Choroid plexus epithelial cell (primary cell): ENCODE results near the gene DBP.

Source experiments
- DNase-seq: peaks from one replicate; pipeline ENCODE4 v3.0.0-alpha.2; 2010; ENCODE audit warnings: low read depth
- H3K4me3 ChIP-seq: 2 replicates; pipeline ENCODE4 v1.5.1; 2011; ENCODE audit warnings: low read depth, mild to moderate bottlenecking, control low read depth, low read length, moderate library complexity
- CTCF ChIP-seq: conservative IDR thresholded peaks from 2 replicates; pipeline ENCODE4 v1.5.1; 2011; ENCODE audit warnings: low read depth, mild to moderate bottlenecking, control low read depth, inconsistent platforms, low read length, moderate library complexity

The DBP gene

GRCh38 chr19:48646001-48646721 lies 9.0 kb upstream of the DBP start, which contains the start of gene CA11:
Gene CA11, minus strand, starts transcription at chr19:48646187. Its CDS starts 555 bp downstream, at chr19:48645632.
- H3K4me3 ChIP-seq = peak within 1 kb of the TSS; percentile 62
- TF ChIP-seq CTCF = peak; percentile 86
- peak; percentile 88 for DNase-seq

DNA sequence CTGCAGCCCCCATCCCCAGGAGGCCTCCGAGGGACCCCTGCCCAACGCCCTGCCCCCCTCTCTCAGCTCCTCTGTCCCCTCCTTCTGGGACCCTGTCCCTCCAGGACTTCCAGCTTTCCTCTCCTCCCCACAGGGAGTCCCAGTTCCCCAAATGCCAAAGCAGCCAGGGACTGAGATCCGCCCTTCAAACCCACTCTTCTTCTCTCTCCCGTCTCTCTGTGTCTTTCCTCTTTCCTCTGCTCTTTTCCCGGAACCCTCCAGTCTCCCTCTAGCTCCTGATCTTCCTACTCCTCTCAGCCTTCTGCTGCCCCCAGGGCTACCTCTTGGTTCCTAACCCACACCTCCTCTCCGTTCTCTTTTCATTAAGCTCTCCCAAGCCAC lies 8.4 kb upstream of the DBP start:
- peak overlapping the region; percentile 62 for H3K4me3 ChIP-seq
- no peak for DNase-seq

DNA sequence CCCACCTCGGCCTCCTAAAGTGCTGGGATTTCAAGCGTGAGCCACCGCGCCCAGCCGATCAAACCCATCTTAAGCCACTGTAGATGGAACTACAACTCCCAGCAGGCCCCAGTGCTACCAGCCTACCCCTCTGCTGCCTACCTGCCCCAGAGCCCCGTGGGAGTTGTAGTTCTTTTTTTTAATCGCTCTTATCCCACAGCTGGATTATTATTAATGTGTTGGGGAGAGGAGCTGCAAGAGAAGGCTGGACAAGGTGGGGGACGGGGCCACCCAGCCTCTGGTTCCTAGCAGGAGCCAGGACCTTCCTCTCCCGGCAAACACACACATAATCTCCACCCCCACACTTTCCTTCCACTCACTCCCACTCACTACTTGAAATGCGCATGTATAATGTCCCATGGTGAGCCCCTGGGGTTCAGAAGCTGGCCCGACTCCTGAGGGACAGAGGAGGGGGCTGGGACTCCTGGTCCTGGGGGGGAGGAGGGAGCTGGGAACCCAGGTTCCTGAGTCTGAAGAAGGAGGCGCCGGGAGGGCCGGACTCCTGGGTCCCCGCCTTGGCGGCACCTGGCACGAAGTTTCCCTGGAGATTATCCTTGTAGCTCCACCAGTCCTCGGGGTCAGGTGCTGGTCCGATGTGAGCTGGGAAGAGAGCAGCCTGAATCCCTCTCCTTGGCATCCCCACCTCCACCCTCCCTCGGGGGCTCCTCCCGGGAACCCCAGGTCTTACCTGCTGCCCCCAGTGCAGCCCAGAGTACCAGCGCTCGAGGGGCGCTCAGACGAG lies 7.8 kb upstream of the DBP start:
- no peak for TF ChIP-seq CTCF
- peak overlapping the region; percentile 62 for H3K4me3 ChIP-seq
- DNase-seq = peak; percentile 90

More for the DNA sequence above, 8.4 kb upstream of the DBP start:
- no peak for TF ChIP-seq CTCF

- H3K4me3 ChIP-seq = peak overlapping the region; percentile 62
- no peak for DNase-seq
- TF ChIP-seq CTCF = no peak
Measured at GRCh38 chr19:48644355-48644754, 7.2 kb upstream of the DBP start.

- H3K4me3 ChIP-seq = no peak overlapping the region
- no peak for DNase-seq
- no peak for TF ChIP-seq CTCF
Measured at GRCh38 chr19:48642862-48643261, 5.7 kb upstream of the DBP start.

DNA sequence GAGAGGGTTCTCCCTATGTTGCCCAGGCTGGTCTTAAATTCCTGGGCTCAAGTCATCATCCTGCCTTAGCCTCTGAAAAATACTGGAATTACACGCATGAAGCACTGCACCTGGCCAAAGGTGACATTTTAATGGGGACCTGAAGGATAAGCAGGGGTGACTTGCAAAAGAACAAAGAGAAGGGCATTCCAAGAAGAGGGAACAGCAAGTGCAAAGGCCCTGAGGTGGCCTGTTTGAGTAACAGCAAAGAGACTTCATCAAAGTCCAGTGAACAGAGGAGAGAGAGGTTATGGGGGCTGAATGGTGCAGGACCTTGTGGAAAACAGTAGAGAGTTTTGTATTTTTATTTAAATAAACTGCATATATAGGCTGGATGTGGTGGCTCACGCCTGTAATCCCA lies 4.7 kb upstream of the DBP start:
- no peak overlapping the region for H3K4me3 ChIP-seq
- DNase-seq = no peak
- TF ChIP-seq CTCF = no peak
